A549 (cell line): ENCODE results near the gene DDX39B. TPM values are rescaled to one million over a fixed set of nuclear protein-coding genes. Genes with fewer than 3 reads are reported as not detected.

ENCODE experiments used
- ATAC-seq, 2 experiments: fragments of 200-7000 bp in 1 of 2; fragments of >200 bp in 1 of 2; cut with Nextera tagmentation in 1 of 2; cut with Tn5 transposase in 1 of 2; 3 replicates each; pipeline versions ENCODE4 v1.8.0 to v1.9.1; 2018 to 2020; ENCODE audit warnings: mild to moderate bottlenecking in 1 of 2, moderate library complexity in 1 of 2
- CTCF ChIA-PET: fragments of 300-600 bp; sonication (Branson Sonifier 250); formaldehyde crosslinking; extraction: SDS; loops from one replicate; lab custom pipeline; 2021; ENCODE audit warnings: antibody characterized with exemption, inconsistent platforms; lab: Yijun Ruan, JAX
- POLR2A ChIA-PET: fragments of 350-600 bp; formaldehyde crosslinking; extraction: SDS; loops from one replicate; lab custom pipeline; 2021; ENCODE audit warnings: antibody characterized with exemption, inconsistent platforms; lab: Yijun Ruan, JAX
- DNase-seq, 2 experiments: peaks; one replicate each; pipeline versions ENCODE4 v3.0.0 to v3.0.0-alpha.2; 2011 to 2016; ENCODE audit warnings: low read depth in 1 of 2, low spot score in 1 of 2
- FAIRE-seq: peaks from 2 replicates; lab custom pipeline; 2011; peaks lifted over from hg19 to GRCh38; lab: Jason Lieb, UNC
- H3K27ac ChIP-seq, 2 experiments: fragments of >200 bp; sonication (Bioruptor Twin); formaldehyde crosslinking; 3 replicates each; pipeline ENCODE4 v1.5.1; 2016 to 2017
- H3K4me1 ChIP-seq: fragments of >200 bp; sonication (Bioruptor Twin); formaldehyde crosslinking; 3 replicates; pipeline ENCODE4 v1.6.1; 2016
- H3K4me2 ChIP-seq: fragments of >200 bp; sonication (Bioruptor Twin); formaldehyde crosslinking; 3 replicates; pipeline ENCODE4 v1.6.1; 2016
- H3K4me3 ChIP-seq: fragments of >200 bp; sonication (Bioruptor Twin); formaldehyde crosslinking; 3 replicates; pipeline ENCODE4 v1.5.1; 2016
- H3K9me3 ChIP-seq: fragments of >200 bp; sonication (Bioruptor Twin); formaldehyde crosslinking; 3 replicates; pipeline ENCODE4 v1.6.1; 2016
- BCL3 ChIP-seq: fragments of >200 bp; sonication (Bioruptor Twin); formaldehyde crosslinking; IDR thresholded peaks from 3 replicates; pipeline ENCODE4 v1.6.1; 2016
- CBX2 ChIP-seq: fragments of 200-600 bp; sonication (generic); IDR thresholded peaks from 2 replicates; pipeline ENCODE4 v1.6.1; 2016; ENCODE audit warnings: low read depth, mild to moderate bottlenecking, borderline replicate concordance
- CEBPB ChIP-seq, 2 experiments: fragments of >200 bp in 1 of 2; sonication (Bioruptor Twin) in 1 of 2; formaldehyde crosslinking in 1 of 2; IDR thresholded peaks; 2 replicates each; pipeline ENCODE4 v1.6.1; 2012 to 2016
- CHD2 ChIP-seq: fragments of 150-350 bp; IDR thresholded peaks from 2 replicates; pipeline ENCODE4 v1.6.1; 2014; ENCODE audit warnings: low read length; ENCODE audit not compliant: partially characterized antibody
- E2F6 ChIP-seq: IDR thresholded peaks from 2 replicates; pipeline ENCODE4 v1.6.1; 2012; ENCODE audit warnings: low read depth, borderline replicate concordance
- EHF ChIP-seq: fragments of 250-450 bp; sonication (Bioruptor Pico); IDR thresholded peaks from 2 replicates; pipeline ENCODE4 v1.5.0; 2020; ENCODE audit warnings: mild to moderate bottlenecking
- EP300 ChIP-seq, 2 experiments: fragments of >200 bp; sonication (Bioruptor Twin); formaldehyde crosslinking; IDR thresholded peaks; 2 replicates in 1 of 2; 3 replicates in 1 of 2; pipeline ENCODE4 v1.6.1; 2016 to 2017
- ESRRA ChIP-seq: fragments of 150-350 bp; IDR thresholded peaks from 2 replicates; pipeline ENCODE4 v1.6.1; 2014; ENCODE audit warnings: mild to moderate bottlenecking, low read length, borderline replicate concordance
- GATA3 ChIP-seq: IDR thresholded peaks from 2 replicates; pipeline ENCODE4 v1.6.1; 2012; ENCODE audit warnings: borderline replicate concordance
- HEYL ChIP-seq: fragments of 250-450 bp; sonication (Bioruptor Pico); IDR thresholded peaks from 2 replicates; pipeline ENCODE4 v1.8.0; 2021; ENCODE audit warnings: mild to moderate bottlenecking, moderate library complexity
- HOXB5 ChIP-seq: fragments of 250-450 bp; sonication (Bioruptor Pico); IDR thresholded peaks from 2 replicates; pipeline ENCODE4 v1.5.0; 2020; ENCODE audit warnings: mild to moderate bottlenecking, moderate library complexity
- JUN ChIP-seq, 2 experiments: fragments of >200 bp; sonication (Bioruptor Twin); formaldehyde crosslinking; IDR thresholded peaks; 2 replicates in 1 of 2; 3 replicates in 1 of 2; pipeline ENCODE4 v1.6.1; 2016 to 2017
- KDM1A ChIP-seq: fragments of 200-600 bp; sonication (generic); IDR thresholded peaks from 2 replicates; pipeline ENCODE4 v1.6.1; 2016; ENCODE audit warnings: low read depth, mild to moderate bottlenecking
- KDM5A ChIP-seq: fragments of 200-600 bp; sonication (generic); IDR thresholded peaks from 2 replicates; pipeline ENCODE4 v1.6.1; 2016; ENCODE audit warnings: antibody characterized with exemption, mild to moderate bottlenecking
- MAFK ChIP-seq: fragments of 450-650 bp; IDR thresholded peaks from 2 replicates; pipeline ENCODE4 v1.6.1; 2014; ENCODE audit not compliant: partially characterized antibody
- MAZ ChIP-seq: fragments of 150-350 bp; IDR thresholded peaks from 2 replicates; pipeline ENCODE4 v1.6.1; 2014; ENCODE audit warnings: antibody characterized with exemption, low read depth, low read length, borderline replicate concordance
- NFE2L2 ChIP-seq: fragments of 150-350 bp; conservative IDR thresholded peaks from 2 replicates; pipeline ENCODE4 v1.6.1; 2014; ENCODE audit warnings: low read length
- NPAS2 ChIP-seq: fragments of 250-450 bp; sonication (Bioruptor Pico); IDR thresholded peaks from 2 replicates; pipeline ENCODE4 v1.8.0; 2022; ENCODE audit warnings: mild to moderate bottlenecking, moderate library complexity, borderline replicate concordance
- POLR2A ChIP-seq: IDR thresholded peaks from 2 replicates; pipeline ENCODE4 v1.6.1; 2012; ENCODE audit warnings: mild to moderate bottlenecking, low read length
- POLR2AphosphoS2 ChIP-seq: conservative IDR thresholded peaks from 2 replicates; pipeline ENCODE4 v1.6.1; 2012; ENCODE audit warnings: low read length, improper control_type of control experiment, inconsistent platforms
- RAD21 ChIP-seq, 2 experiments: fragments of >200 bp in 1 of 2; sonication (Bioruptor Twin) in 1 of 2; formaldehyde crosslinking in 1 of 2; IDR thresholded peaks in 1 of 2; conservative IDR thresholded peaks in 1 of 2; 2 replicates in 1 of 2; 3 replicates in 1 of 2; pipeline ENCODE4 v1.6.1; 2012 to 2018; ENCODE audit warnings: inconsistent platforms in 1 of 2
- RARB ChIP-seq: fragments of 250-450 bp; sonication (Bioruptor Pico); IDR thresholded peaks from 2 replicates; pipeline ENCODE4 v1.8.0; 2021; ENCODE audit warnings: mild to moderate bottlenecking, moderate library complexity
- TP53 ChIP-seq: fragments of 250-450 bp; sonication (Bioruptor Pico); IDR thresholded peaks from 2 replicates; pipeline ENCODE4 v1.5.0; 2021; ENCODE audit warnings: mild to moderate bottlenecking, moderate library complexity
- WGBS: methylation state at CpG from one replicate; pipeline ENCODE4 v1.1.6; 2017; ENCODE audit errors: missing lambda C conversion rate; 5-methylcytosine and 5-hydroxymethylcytosine counted together
- polyA plus RNA-seq, 4 experiments: library from polyadenylated mRNA; depleted of rRNA in 3 of 4; stranded (reverse); fragments of >200 nt; fragmentation: RNase III in 1 of 4; extraction: RNeasy Plus Mini Kit Qiagen cat#74134 plus additional on column Dnase treatment in 1 of 4; gene quantifications; 2 replicates in 3 of 4; 3 replicates in 1 of 4; pipeline ENCODE4 v1.2.3, GENCODE V29; 2011 to 2017

DDX39B gene
- polyA plus RNA-seq, 2 of the 4 experiments (the other 2 are of a cell fraction) = 267 to 441 TPM

- CTCF ChIA-PET = interaction anchor here (0.5 to 1.6 kb wide), 7 partner anchors 10 to 373 kb away, joined by 3 to 6 read pairs (median 3); partner anchors contain the start of genes ATP6V1G2 and DDX39B
- 89% methylated on average over 9 of the region's 9 CpGs for WGBS
- Histone ChIP-seq H3K4me3 (no peak overlapping the region), H3K9me3 (no peaks in the 10 kb centered on the region), H3K4me1 (no peaks in the 10 kb centered on the region), H3K4me2 (no peak overlapping the region), H3K27ac (no peak overlapping the region)
- TF ChIP-seq BCL3 (no peak), POLR2AphosphoS2 (0 out of 2 replicates have a peak, but pooled peaks have one; percentile 1)
- no peak for DNase-seq
- POLR2A ChIA-PET = interaction anchor here (1.4 kb wide), 1 partner anchor 9 kb away, joined by 6 read pairs; the partner anchor contains the start of gene DDX39B
- FAIRE-seq = no peak
- ATAC-seq = no peak
Measured at GRCh38 chr6:31531771-31532643, 9.8 kb downstream of the DDX39B start.

GRCh38 chr6:31531162-31531561, 10.6 kb downstream of the DDX39B start:
- POLR2A ChIA-PET = interaction anchor here (1.4 kb wide), 1 partner anchor 10 kb away, joined by 6 read pairs; the partner anchor contains the start of gene DDX39B

GRCh38 chr6:31530659-31531058, 11.1 kb downstream of the DDX39B start:
- WGBS = 74% methylated on average over 5 of the region's 6 CpGs
- no peak for DNase-seq
- POLR2A ChIA-PET = no interaction called here
- H3K4me1 ChIP-seq = no peaks in the 10 kb centered on the region
- TF ChIP-seq POLR2A (no peak), E2F6 (no peak), EP300 (IDR thresholded peaks at IDR 0.05) (no peak), HOXB5 (CRISPR knock-in tag) (no peak), RAD21 (conservative IDR thresholded peaks at IDR 0.05 in 1 of 2, IDR thresholded peaks at IDR 0.05 in 1 of 2) (no peak)
- TF ChIP-seq, all 56 proteins: peak for 0
- Histone ChIP-seq H3K27ac (no peak overlapping the region), H3K4me3 (no peak overlapping the region), H3K9me3 (no peaks in the 10 kb centered on the region), H3K4me2 (no peak overlapping the region)
- CTCF ChIA-PET = interaction anchor here (1.2 kb wide), 1 partner anchor 36 kb away, joined by 3 read pairs; no protein-coding TSS in a partner anchor
- ATAC-seq (0 out of 6 replicates have a peak, but pooled peaks of 1 of the 2 experiments have one; percentile 4), FAIRE-seq (no peak)

More at GRCh38 chr6:31531162-31531561, 10.6 kb downstream of the DDX39B start:
- no peak for ATAC-seq
- no peaks in the 10 kb centered on the region for H3K4me1 ChIP-seq
- no peak for DNase-seq
- FAIRE-seq = no peak
- H3K9me3 ChIP-seq = no peaks in the 10 kb centered on the region
- H3K4me3 ChIP-seq = no peak overlapping the region
- TF ChIP-seq RARB (CRISPR knock-in tag) (no peak), KDM5A (no peak), POLR2A (no peak), KDM1A (no peak), MAZ (no peak), POLR2AphosphoS2 (no peak), CBX2 (no peak), JUN (IDR thresholded peaks at IDR 0.05) (no peak), CHD2 (no peak), NPAS2 (CRISPR knock-in tag) (no peak), CEBPB (IDR thresholded peaks at IDR 0.05) (no peak), NFE2L2 (no peak), HOXB5 (CRISPR knock-in tag) (no peak), HEYL (CRISPR knock-in tag) (no peak), TP53 (CRISPR knock-in tag) (no peak), ESRRA (no peak), GATA3 (no peak), EHF (no peak), MAFK (no peak)
- TF ChIP-seq, all 56 proteins: peak for 0
- H3K27ac ChIP-seq = no peak overlapping the region
- CTCF ChIA-PET = interaction anchor here (0.8 to 1.6 kb wide), 6 partner anchors 10 to 134 kb away, joined by 3 to 6 read pairs (median 4); partner anchors contain the start of genes ATP6V1G2 and DDX39B
- no peak overlapping the region for H3K4me2 ChIP-seq
- 85% methylated on average over 7 of the region's 7 CpGs for WGBS
